Measurements from ENCODE around the gene NDUFAF8.

NDUFAF8 gene

GRCh38 chr17:81234940-81235821 lies 3.9 kb upstream of the NDUFAF8 start:
- ChIA-PET POLR2A (ENCODE audit: low non-redundant PET) (no interaction called here), CTCF (no interaction called here)
- no peak for DNase-seq (ENCODE audit: low spot score)
- no peak for TF ChIP-seq CTCF (conservative IDR thresholded peaks at IDR 0.05; ENCODE audit: low read depth)
- H3K27ac ChIP-seq = peak overlapping the region; percentile 23

GRCh38 chr17:81235822-81236740 lies 3.0 kb upstream of the NDUFAF8 start:
- no peak for TF ChIP-seq CTCF (conservative IDR thresholded peaks at IDR 0.05; ENCODE audit: low read depth)
- CTCF ChIA-PET = no interaction called here
- DNase-seq (ENCODE audit: low spot score) = no peak
- POLR2A ChIA-PET (ENCODE audit: low non-redundant PET) = no interaction called here
- peak overlapping the region; percentile 23 for H3K27ac ChIP-seq

GRCh38 chr17:81236784-81237183 lies 2.3 kb upstream of the NDUFAF8 start:
- no peak for DNase-seq (ENCODE audit: low spot score)
- H3K27ac ChIP-seq = no peak overlapping the region
- ChIA-PET POLR2A (ENCODE audit: low non-redundant PET) (no interaction called here), CTCF (no interaction called here)
- TF ChIP-seq CTCF (conservative IDR thresholded peaks at IDR 0.05; ENCODE audit: low read depth) = no peak

GRCh38 chr17:81237591-81238489 lies 1.3 kb upstream of the NDUFAF8 start:
- POLR2A ChIA-PET (ENCODE audit: low non-redundant PET) = interaction anchor here (0.6 to 1.6 kb wide), 3 partner anchors 15 to 192 kb away, joined by 4 to 8 read pairs (median 4); partner anchors contain the start of gene CEP131
- no peak for DNase-seq (ENCODE audit: low spot score)
- CTCF ChIA-PET = interaction anchor here (0.9 kb wide), 1 partner anchor 95 kb away, joined by 3 read pairs; no protein-coding TSS in a partner anchor
- TF ChIP-seq CTCF (conservative IDR thresholded peaks at IDR 0.05; ENCODE audit: low read depth) = no peak
- H3K27ac ChIP-seq = peak overlapping the region; percentile 92

GRCh38 chr17:81238490-81238814 lies 666 bp upstream of the NDUFAF8 start:
- no peak for TF ChIP-seq CTCF (conservative IDR thresholded peaks at IDR 0.05; ENCODE audit: low read depth)
- CTCF ChIA-PET = interaction anchor here (0.9 kb wide), 1 partner anchor 95 kb away, joined by 3 read pairs; no protein-coding TSS in a partner anchor
- POLR2A ChIA-PET (ENCODE audit: low non-redundant PET) = interaction anchor here (0.6 to 1.6 kb wide), 5 partner anchors 16 to 191 kb away, joined by 3 to 8 read pairs (median 4); partner anchors contain the start of gene CEP131
- H3K27ac ChIP-seq = peak overlapping the region; percentile 92
- DNase-seq (ENCODE audit: low spot score) = no peak
